Activated CD8-positive, alpha-beta memory T cell treated with anti-CD3 and anti-CD28 coated beads, Interleukin-2, amount 50 U/mL, for 24 hours (primary cell): ENCODE data around the gene TACSTD2.
"Not testable (repeated sequence)": the region's sequence is repeated elsewhere in the genome, so short reads cannot be mapped to it uniquely, and the experiment has no call there.

ENCODE experiments used
- DNase-seq: peaks from one replicate; pipeline ENCODE4 v3.0.0-alpha.2; 2020; ENCODE audit errors: extremely low read depth

Gene TACSTD2, protein sequence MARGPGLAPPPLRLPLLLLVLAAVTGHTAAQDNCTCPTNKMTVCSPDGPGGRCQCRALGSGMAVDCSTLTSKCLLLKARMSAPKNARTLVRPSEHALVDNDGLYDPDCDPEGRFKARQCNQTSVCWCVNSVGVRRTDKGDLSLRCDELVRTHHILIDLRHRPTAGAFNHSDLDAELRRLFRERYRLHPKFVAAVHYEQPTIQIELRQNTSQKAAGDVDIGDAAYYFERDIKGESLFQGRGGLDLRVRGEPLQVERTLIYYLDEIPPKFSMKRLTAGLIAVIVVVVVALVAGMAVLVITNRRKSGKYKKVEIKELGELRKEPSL

GRCh38 chr1:58576727-58577653 is at the start of gene TACSTD2:
TACSTD2 (minus strand) TSS chr1:58577252; CDS start chr1:58577156, 96 bp downstream.
- no peak for DNase-seq

DNA sequence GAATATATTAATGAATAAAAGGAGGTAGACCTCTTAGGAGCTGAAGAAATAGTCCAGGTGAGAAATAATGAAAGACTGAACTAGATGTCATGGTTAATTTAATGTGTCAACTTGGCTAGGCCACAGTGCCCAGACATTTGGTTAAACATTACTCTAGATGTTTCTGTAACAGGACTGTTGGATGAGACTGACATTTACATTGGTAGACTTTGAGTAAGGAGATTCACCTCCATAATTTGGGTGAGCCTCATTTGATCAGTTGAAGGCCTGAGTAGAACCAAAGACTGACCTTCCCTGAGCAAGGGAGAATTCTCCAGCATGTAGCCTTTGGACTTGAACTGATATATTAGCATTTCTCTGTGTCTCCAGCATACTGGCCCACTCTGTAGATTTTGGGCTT is 49.2 kb upstream of the TACSTD2 start:
- no peak for DNase-seq

GRCh38 chr1:58623259-58623658 is 46.2 kb upstream of the TACSTD2 start:
- DNase-seq: not testable (repeated sequence)

- no peak for DNase-seq
Observed at GRCh38 chr1:58622571-58622970, 45.5 kb upstream of the TACSTD2 start.

- no peak for DNase-seq
Observed at GRCh38 chr1:58621391-58621790, 44.3 kb upstream of the TACSTD2 start.

- DNase-seq: no peak
Observed at GRCh38 chr1:58620926-58621325, 43.9 kb upstream of the TACSTD2 start.

GRCh38 chr1:58620259-58620658 is 43.2 kb upstream of the TACSTD2 start:
- no peak for DNase-seq

DNA sequence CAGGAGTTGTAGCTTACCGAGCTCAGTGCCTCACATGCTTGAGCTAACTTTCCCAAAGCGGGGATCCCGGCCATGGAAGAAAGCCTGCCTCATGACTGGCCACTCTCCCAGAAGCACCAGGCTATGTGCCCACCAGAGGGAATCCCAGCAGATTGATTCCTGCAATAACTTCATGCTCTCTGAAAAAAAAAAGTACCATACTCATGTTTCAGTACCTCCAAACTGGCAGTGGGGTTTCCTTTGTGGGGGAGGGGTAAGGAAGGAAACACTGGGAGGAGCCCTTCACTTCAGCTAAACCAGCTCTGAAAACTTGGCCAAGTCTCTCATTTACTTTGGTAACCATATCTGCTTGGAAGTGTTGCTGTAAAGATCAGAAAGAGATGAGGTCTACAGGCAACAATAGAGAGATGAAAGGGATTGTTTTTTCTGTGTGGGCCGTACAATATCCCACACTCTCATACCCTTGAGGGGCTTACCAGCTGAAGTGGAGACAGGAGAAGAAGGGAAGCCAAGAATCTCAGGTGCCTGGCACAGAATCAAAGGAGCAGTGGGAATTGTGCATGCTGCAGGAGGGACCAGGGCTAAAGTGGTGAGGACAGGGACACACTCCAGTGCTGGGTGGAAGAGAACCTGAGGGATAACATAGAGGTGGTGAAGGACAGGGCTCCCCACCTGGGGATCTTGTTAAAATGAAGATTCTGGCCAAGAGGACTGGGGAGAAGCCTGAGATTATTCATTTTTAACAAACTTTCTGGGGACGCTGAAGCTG is 42.4 kb upstream of the TACSTD2 start:
- no peak for DNase-seq

DNA sequence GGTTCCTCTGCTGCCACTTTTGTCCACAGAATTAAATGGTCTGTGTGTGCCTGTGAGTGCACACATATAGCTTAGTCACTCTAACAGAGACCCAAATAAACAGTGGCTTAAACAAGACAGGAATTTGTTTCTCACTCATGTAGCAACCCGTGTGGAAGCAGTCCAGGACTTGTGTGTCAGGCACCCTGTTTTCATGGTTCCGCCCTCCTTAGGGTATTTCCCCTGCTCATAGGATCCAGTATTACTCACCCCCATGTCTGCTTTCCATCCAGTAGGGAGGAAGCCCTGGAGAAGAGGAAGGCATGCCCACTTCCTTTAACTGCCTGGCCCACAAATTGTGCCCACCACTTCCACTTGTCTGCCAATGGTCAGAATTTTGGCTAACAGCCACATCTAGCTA is 41.3 kb upstream of the TACSTD2 start:
- DNase-seq: no peak

DNA sequence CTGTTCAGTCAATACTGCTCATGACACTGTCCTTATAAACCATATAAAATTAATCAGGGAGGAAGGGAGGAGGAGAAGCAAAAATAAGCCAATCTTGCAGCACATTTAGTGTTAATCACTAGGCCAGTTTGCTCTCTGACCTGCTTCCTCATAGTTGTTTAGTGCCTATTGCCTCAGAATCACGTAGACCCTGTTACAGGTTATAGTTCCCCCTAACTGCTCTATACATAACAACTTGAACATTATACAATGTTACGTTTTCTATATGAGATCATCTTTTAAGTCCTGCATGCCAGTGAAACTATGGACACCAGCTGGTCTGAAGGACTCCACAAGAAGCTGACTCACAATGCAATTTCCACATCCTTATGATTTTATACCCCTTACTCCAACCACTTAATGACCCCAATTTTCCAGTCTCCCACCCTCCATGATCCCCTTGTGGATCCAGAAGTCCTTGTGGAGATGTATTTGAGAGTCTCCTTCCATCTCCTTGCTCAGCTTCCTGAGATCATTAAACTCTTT is 34.9 kb upstream of the TACSTD2 start:
- no peak for DNase-seq

GRCh38 chr1:58608945-58609344 is 31.9 kb upstream of the TACSTD2 start:
- no peak for DNase-seq

DNA sequence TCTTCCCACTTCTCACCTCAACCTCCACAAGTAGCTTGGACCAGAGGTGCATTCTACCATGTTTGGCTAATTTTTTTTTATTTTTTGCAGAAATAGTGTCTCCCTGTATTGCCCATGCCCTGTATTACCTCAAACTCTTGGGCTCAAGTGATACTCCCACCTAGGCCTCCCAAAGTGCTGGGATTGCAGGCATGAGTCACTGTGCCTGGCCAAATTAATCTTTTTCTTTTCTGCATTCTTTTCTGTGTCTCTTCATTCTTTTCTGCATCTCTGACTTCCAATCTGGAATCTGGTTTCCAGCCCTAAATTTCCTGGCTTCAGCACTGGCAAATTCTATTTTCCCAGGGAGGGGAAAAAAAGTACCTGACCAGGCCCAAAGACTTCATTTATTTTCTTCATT is 31.2 kb upstream of the TACSTD2 start:
- DNase-seq: no peak

- DNase-seq: no peak
Observed at GRCh38 chr1:58607391-58607790, 30.3 kb upstream of the TACSTD2 start.

DNA sequence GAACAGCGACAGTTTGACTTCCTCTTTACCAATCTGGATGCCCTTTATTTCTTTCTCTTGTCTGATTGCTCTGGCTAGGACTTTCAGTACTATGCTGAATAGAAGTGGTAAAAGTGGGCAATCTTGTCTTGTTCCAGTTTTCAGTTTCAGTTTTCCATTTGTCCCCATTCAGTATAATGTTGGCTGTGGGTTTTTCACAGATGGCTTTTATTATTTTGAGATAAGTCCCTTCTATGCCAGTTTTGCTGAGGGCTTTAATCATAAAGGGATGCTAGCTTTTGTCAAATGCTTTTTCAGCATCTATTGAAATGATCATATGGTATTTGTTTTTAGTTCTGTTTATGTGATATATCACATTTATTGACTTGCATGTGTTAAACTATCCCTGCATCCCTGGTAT is 24.9 kb upstream of the TACSTD2 start:
- DNase-seq: not testable (repeated sequence)

DNA sequence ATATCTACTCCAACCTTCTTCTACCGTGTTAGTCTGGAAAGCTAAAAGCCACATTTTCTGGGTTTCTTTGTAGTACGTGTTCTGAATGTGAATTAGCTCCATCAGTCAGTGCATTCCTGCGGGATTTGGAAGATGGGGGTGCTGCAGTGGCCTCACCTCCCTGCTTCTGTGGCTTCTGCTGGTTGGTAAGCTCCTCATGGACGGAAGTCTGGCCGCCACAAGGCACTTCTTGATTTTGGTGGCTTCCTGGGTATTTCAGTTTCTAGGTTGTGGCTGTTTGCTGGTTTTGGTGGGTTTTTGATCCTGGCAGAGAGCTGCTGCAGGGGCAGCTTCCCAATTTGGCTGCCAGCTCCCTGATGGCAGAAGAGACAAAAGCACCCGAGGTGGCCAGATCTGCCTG is 20.9 kb upstream of the TACSTD2 start:
- no peak for DNase-seq

DNA sequence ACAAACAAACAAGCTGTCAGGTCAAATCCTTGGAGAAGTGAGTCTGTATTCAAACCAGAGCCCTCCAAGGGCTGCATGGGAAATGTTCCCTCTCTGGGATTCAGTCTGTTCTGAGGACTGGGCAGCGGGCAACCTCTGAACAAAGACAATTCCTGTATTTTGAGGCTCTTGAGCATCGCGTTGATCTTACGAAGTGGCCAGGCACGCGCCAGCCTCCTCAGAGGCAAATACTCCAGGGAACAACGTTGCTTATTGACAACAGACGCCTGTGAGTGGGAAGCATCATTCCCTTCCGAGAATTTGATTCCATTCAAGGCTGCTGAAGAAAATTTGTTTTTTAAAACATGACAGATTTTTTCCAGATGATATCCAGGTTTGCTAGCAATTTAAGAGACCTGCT is 20.0 kb upstream of the TACSTD2 start:
- no peak for DNase-seq

GRCh38 chr1:58596631-58597052 is 19.6 kb upstream of the TACSTD2 start:
- no peak for DNase-seq

DNA sequence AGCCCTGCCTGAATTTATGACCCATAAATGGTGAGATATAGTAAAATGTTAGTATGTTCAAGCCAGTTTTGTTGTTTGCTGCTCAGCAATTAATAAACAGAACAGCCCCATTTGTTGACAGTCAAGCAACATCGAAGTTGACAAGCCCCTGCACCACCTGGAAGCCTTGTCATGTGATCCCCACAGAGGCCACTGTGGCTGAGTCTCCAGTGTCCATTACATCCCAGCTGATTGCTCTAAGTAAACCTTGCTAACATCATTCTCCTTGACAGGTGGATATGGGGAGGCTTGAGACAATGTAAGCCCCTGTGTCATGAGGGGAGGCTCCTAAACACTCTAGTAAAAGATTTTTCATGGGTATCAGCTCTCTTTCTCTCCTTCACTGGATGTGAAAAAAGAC is 17.5 kb upstream of the TACSTD2 start:
- no peak for DNase-seq

DNA sequence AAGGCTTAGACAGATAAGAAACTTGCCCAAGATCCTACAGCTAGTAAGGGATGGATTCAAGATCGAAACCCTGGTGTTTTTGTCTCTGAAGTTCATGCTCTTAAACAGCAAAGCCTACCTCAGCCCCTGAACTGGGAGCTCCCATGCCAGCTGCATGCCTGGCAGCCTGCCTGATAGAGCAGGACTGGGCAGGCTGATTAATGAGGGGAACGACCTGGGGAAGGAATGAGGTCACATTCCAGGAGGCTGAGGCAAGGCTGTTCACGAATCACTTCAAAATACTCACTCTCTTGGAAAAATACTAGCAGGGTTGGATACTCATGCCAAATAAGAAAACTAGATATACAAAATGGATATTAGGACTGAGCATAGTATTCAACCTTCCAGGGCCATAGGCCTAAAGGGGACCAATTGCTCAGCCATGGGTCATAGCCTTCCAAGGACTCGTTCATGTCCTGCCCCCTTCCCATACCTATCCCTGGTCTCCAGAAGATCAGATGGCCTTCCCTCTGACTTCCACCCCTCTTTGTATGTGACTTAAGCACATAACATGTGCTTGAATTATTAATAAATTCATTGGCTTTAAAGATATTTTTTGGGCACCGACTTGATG is 15.6 kb upstream of the TACSTD2 start:
- no peak for DNase-seq

- DNase-seq: no peak
Observed at GRCh38 chr1:58591806-58592205, 14.8 kb upstream of the TACSTD2 start.

GRCh38 chr1:58590019-58590418 is 13.0 kb upstream of the TACSTD2 start:
- no peak for DNase-seq

GRCh38 chr1:58588396-58588795 is 11.3 kb upstream of the TACSTD2 start:
- no peak for DNase-seq
